Testis (tissue), 2 donors: ENCODE measurements around the gene BMERB1.

Source experiments
- CTCF ChIP-seq, 3 experiments: fragments of 450-650 bp in 2 of 3; fragments of 200-600 bp in 1 of 3; sonication (generic) in 1 of 3; IDR thresholded peaks; one replicate each; pipeline ENCODE4 v1.5.1; 2016 to 2019; ENCODE audit warnings: antibody characterized with exemption in 3 of 3, mild to moderate bottlenecking in 2 of 3, moderate library complexity in 1 of 3
- POLR2A ChIP-seq: fragments of 450-650 bp; IDR thresholded peaks from one replicate; pipeline ENCODE4 v1.6.1; 2017; ENCODE audit warnings: antibody characterized with exemption, mild to moderate bottlenecking, moderate library complexity

GRCh38 chr16:15613676-15614075, 179.3 kb downstream of the BMERB1 start:
- no peak for TF ChIP-seq POLR2A
- no peak for TF ChIP-seq CTCF (IDR thresholded peaks at IDR 0.05)
